HepG2 (cell line): Measurements from ENCODE around the gene NUP85. TPM values are rescaled to one million over a fixed set of nuclear protein-coding genes. Genes with fewer than 3 reads are reported as not detected.

Experiments used
- AKNA ChIP-seq: sonication (generic); formaldehyde crosslinking; IDR thresholded peaks from 2 replicates; pipeline ENCODE4 v1.4.0; 2020; ENCODE audit warnings: missing genetic modification reagents, borderline replicate concordance
- ATF5 ChIP-seq: sonication (generic); formaldehyde crosslinking; IDR thresholded peaks from 2 replicates; pipeline ENCODE4 v1.4.0; 2020; ENCODE audit warnings: mild to moderate bottlenecking, low read depth, missing genetic modification reagents
- ATF7-NPFF ChIP-seq: sonication (generic); formaldehyde crosslinking; IDR thresholded peaks from 2 replicates; pipeline ENCODE4 v1.8.1; 2023; ENCODE audit warnings: mild to moderate bottlenecking, low read depth, missing genetic modification reagents, moderate library complexity
- CEBPB ChIP-seq: IDR thresholded peaks from 2 replicates; pipeline ENCODE4 v1.6.1; 2011; ENCODE audit warnings: low read depth, low read length, improper control_type of control experiment, borderline replicate concordance
- GATA4 ChIP-seq: sonication (generic); IDR thresholded peaks from 2 replicates; pipeline ENCODE4 v1.6.1; 2016; ENCODE audit warnings: antibody characterized with exemption, low read depth, borderline replicate concordance
- HBP1 ChIP-seq: IDR thresholded peaks from 2 replicates; pipeline ENCODE4 v1.6.1; 2016; ENCODE audit warnings: low read depth, control low read depth
- JUNB ChIP-seq: sonication (generic); formaldehyde crosslinking; IDR thresholded peaks from 2 replicates; pipeline ENCODE4 v1.8.0; 2022; ENCODE audit warnings: missing genetic modification reagents, mild to moderate bottlenecking, borderline replicate concordance
- MTA3 ChIP-seq: sonication (generic); formaldehyde crosslinking; IDR thresholded peaks from 2 replicates; pipeline ENCODE4 v1.4.0; 2020; ENCODE audit warnings: missing genetic modification reagents
- MTF2 ChIP-seq: sonication (generic); formaldehyde crosslinking; IDR thresholded peaks from 2 replicates; pipeline ENCODE4 v1.5.0; 2020; ENCODE audit warnings: missing genetic modification reagents, borderline replicate concordance
- MXD3 ChIP-seq: IDR thresholded peaks from 2 replicates; pipeline ENCODE4 v1.6.1; 2016; ENCODE audit warnings: mild to moderate bottlenecking, missing biosample characterization, missing genetic modification reagents
- POLR2A ChIP-seq, 2 experiments: IDR thresholded peaks; 2 replicates each; pipeline ENCODE4 v1.6.1; 2011; ENCODE audit warnings: low read depth in 2 of 2, low read length in 2 of 2, mild to moderate bottlenecking in 1 of 2, moderate library complexity in 1 of 2; ENCODE audit not compliant: insufficient read depth in 1 of 2
- RERE ChIP-seq: IDR thresholded peaks from 2 replicates; pipeline ENCODE4 v1.6.1; 2016; ENCODE audit warnings: low read depth, missing genetic modification reagents, missing compliant biosample characterization
- RNF2 ChIP-seq: fragments of 450-650 bp; conservative IDR thresholded peaks from 2 replicates; pipeline ENCODE4 v1.6.1; 2016; ENCODE audit warnings: low read depth
- SUZ12 ChIP-seq: fragments of 150-350 bp; IDR thresholded peaks from 2 replicates; pipeline ENCODE4 v1.6.1; 2014; ENCODE audit warnings: low read depth, low read length
- ZNF335 ChIP-seq: sonication (generic); formaldehyde crosslinking; IDR thresholded peaks from 2 replicates; pipeline ENCODE4 v1.4.0; 2020; ENCODE audit warnings: missing genetic modification reagents
- ZNF569 ChIP-seq: sonication (generic); formaldehyde crosslinking; IDR thresholded peaks from 2 replicates; pipeline ENCODE4 v1.5.0; 2020; ENCODE audit warnings: mild to moderate bottlenecking, missing genetic modification reagents, moderate library complexity, borderline replicate concordance
- polyA plus RNA-seq, 8 experiments: library from polyadenylated mRNA; depleted of rRNA in 3 of 8; stranded (reverse) in 7 of 8; unstranded in 1 of 8; fragments of >200 nt; fragmentation: Illumina TruSeq in 4 of 8; extraction: Trizol in 4 of 8; gene quantifications; 2 replicates each; pipeline versions ENCODE4 v1.2.1 to v1.2.3, GENCODE V29; 2011 to 2016; ENCODE audit warnings: low read depth in 4 of 8, missing spikeins in 1 of 8, mixed read lengths in 1 of 8; ENCODE audit not compliant: insufficient read depth in 1 of 8
- total RNA-seq, 5 experiments: library from RNA; depleted of rRNA; stranded (reverse); fragments of >200 nt; fragmentation: Illumina TruSeq; extraction: Trizol; gene quantifications; 2 replicates each; pipeline ENCODE4 v1.2.3, GENCODE V29; 2016; ENCODE audit warnings: low read depth in 1 of 5

NUP85 gene
- total and polyA plus RNA-seq, 2 of the 13 experiments (the other 11 are each of a cell fraction or from before 2014, with no cell fraction given), result 89.1 to 124 TPM

GRCh38 chr17:75267411-75268232 lies 62.1 kb downstream of the NUP85 start (continued):
- TF ChIP-seq AKNA (CRISPR knock-in tag), result no peak
- TF ChIP-seq SUZ12, result no peak
- 0 out of 2 replicates have a peak, but pooled peaks have one; percentile 35 for TF ChIP-seq HBP1 (CRISPR knock-in tag)
- TF ChIP-seq POLR2A (IDR thresholded peaks at IDR 0.05; ENCODE audit: insufficient read depth in 1 of 2, low read depth in 2 of 2, low read length in 2 of 2), result peak in 1 of 2 experiments; percentile 73; a peak in 2 of 4 replicates
- TF ChIP-seq MTF2, result no peak
- TF ChIP-seq RERE (CRISPR knock-in tag), result no peak
- TF ChIP-seq CEBPB, result no peak
- no peak for TF ChIP-seq RNF2
- peak; percentile 98 for TF ChIP-seq ZNF335
- no peak for TF ChIP-seq MTA3 (CRISPR knock-in tag)
- no peak for TF ChIP-seq ATF5 (CRISPR knock-in tag)
- no peak for TF ChIP-seq ZNF569 (CRISPR knock-in tag)
- TF ChIP-seq MXD3 (CRISPR knock-in tag), result peak; percentile 43; the same call in 1 of the 2 replicates
- TF ChIP-seq JUNB (CRISPR knock-in tag), result no peak
- no peak for TF ChIP-seq ATF7-NPFF (CRISPR knock-in tag)
- peak; percentile 51; the same call in 1 of the 2 replicates for TF ChIP-seq GATA4
